ENCODE results near the gene HSDL1.
A peak's percentile ranks its signal among the peaks of the same experiment; 100 is the strongest.

Gene HSDL1

GRCh38 chr16:84144859-84145639 is at the start of gene HSDL1, which contains the start of gene DNAAF1:
Gene HSDL1, minus strand, starts transcription at chr16:84145177. Its CDS starts 13,856 bp downstream, at chr16:84131321.
Gene DNAAF1, plus strand, starts transcription at chr16:84145308. Its CDS starts 133 bp downstream, at chr16:84145441.
- peak; percentile 77 for DNase-seq

- no peak for DNase-seq
Observed at GRCh38 chr16:84194018-84194417, 49.0 kb upstream of the HSDL1 start.

- no peak for DNase-seq
Observed at GRCh38 chr16:84193480-84193879, 48.5 kb upstream of the HSDL1 start.

- no peak for DNase-seq
Observed at GRCh38 chr16:84191466-84191865, 46.5 kb upstream of the HSDL1 start.

- no peak for DNase-seq
Observed at GRCh38 chr16:84190731-84191388, 45.9 kb upstream of the HSDL1 start, which contains the start of gene ADAD2. Gene ADAD2, plus strand, starts transcription at chr16:84191157. Its CDS starts 74 bp downstream, at chr16:84191231.

- DNase-seq = peak; percentile 89
Observed at GRCh38 chr16:84186685-84187437, 41.9 kb upstream of the HSDL1 start, which contains the start of gene TAF1C. Gene TAF1C, minus strand, starts transcription at chr16:84187057. Its CDS starts 2,069 bp downstream, at chr16:84184988.

- DNase-seq = no peak
Observed at GRCh38 chr16:84184775-84185174, 39.8 kb upstream of the HSDL1 start.

GRCh38 chr16:84183911-84184591 is 39.1 kb upstream of the HSDL1 start:
- no peak for DNase-seq

GRCh38 chr16:84183572-84183875 is 38.5 kb upstream of the HSDL1 start:
- DNase-seq = no peak

- no peak for DNase-seq
Observed at GRCh38 chr16:84182680-84183571, 37.9 kb upstream of the HSDL1 start.

GRCh38 chr16:84182104-84182503 is 37.1 kb upstream of the HSDL1 start:
- no peak for DNase-seq

- no peak for DNase-seq
Observed at GRCh38 chr16:84181144-84181915, 36.4 kb upstream of the HSDL1 start.

- no peak for DNase-seq
Observed at GRCh38 chr16:84180519-84181140, 35.7 kb upstream of the HSDL1 start.

GRCh38 chr16:84179612-84180320 is 34.8 kb upstream of the HSDL1 start:
- DNase-seq = no peak

GRCh38 chr16:84178892-84179611 is 34.1 kb upstream of the HSDL1 start:
- DNase-seq = no peak

GRCh38 chr16:84178146-84178765 is 33.3 kb upstream of the HSDL1 start:
- no peak for DNase-seq

GRCh38 chr16:84177741-84178073 is 32.7 kb upstream of the HSDL1 start:
- no peak for DNase-seq

- no peak for DNase-seq
Observed at GRCh38 chr16:84176192-84177053, 31.4 kb upstream of the HSDL1 start.
